GM12892 (cell line): ENCODE measurements around the gene PPP1R37.

Experiments
- POLR2A ChIP-seq: IDR thresholded peaks from 2 replicates; pipeline ENCODE4 v1.6.1; 2011; ENCODE audit warnings: low read depth, low read length, control low read depth
- POLR2AphosphoS5 ChIP-seq: IDR thresholded peaks from 2 replicates; pipeline ENCODE4 v1.6.1; 2011; ENCODE audit warnings: low read depth, low read length, control low read depth
- TAF1 ChIP-seq: IDR thresholded peaks from 2 replicates; pipeline ENCODE4 v1.6.1; 2011; ENCODE audit warnings: low read depth, mild to moderate bottlenecking, control low read depth, low read length, borderline replicate concordance

DNA sequence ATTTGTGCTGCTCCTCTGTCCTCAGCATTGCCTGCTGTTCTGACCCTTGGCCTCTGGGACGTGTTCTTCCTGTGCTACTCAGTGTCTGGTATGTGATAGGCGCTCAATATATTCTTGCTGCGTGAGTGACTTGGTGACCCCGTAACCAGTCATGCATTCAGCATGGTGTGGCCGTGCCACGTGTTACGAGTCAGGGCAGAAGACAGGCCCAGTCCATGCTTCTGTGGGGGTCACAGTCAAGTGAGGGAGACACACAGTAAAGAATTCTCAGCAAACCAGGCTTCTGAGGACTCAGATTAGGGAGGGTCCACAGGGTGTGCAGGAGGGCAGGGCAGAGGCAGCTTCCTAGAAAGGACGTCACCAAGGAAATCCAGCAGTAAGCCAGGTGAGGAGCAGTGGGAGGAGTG lies 7.9 kb downstream of the PPP1R37 start:
- TF ChIP-seq POLR2AphosphoS5, result no peak
- TF ChIP-seq POLR2A, result no peak
- TF ChIP-seq TAF1, result no peak
